Stimulated activated CD8-positive, alpha-beta memory T cell treated with anti-CD3 and anti-CD28 coated beads, Interleukin-12 subunit alpha, Interleukin-12 subunit beta, amount 100 ng/mL, for 4 hours (primary cell): Measurements from ENCODE around the gene ATRNL1.

Experiments
- DNase-seq: peaks from one replicate; pipeline ENCODE4 v3.0.0-alpha.2; 2020; ENCODE audit warnings: low read depth

The ATRNL1 gene

DNA sequence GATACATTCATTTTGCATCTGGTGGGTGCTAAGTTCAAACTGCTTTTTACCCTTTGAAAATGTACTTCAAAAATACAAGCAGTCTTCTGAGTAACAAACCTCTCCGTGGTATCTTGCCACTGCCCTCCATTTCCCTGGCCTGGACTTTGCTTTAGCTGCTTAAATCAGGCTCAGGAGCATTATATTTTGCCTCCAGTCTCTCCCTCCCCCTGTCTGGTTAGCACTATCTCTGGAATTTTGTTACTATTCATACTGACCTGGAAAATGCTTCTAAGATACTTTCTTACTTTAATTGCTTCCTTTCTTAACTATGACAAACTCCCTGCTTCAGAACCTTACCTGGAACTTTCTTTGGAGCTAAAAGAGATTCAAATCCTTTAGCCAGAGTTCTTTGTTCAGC is 810.0 kb downstream of the ATRNL1 start:
- DNase-seq = no peak

DNA sequence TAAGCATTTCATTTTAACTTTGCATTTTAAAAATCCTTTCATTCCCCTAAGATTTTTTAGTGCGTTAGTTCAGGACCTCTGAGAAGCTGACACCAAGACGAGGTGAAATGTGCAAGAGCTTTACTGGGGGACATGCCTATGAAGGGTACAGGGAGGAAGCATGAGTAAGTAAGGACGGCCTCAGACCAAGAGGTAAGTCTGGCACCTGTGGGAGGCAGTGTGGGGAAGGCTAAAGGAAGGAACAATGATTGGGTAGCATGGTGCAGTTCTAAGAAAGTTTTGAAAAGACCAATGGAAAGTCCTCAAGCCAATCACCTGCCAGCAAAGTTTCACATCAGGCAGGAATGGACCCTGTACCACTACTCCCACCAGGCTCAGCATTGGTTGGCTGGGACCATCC is 810.7 kb downstream of the ATRNL1 start:
- no peak for DNase-seq

DNA sequence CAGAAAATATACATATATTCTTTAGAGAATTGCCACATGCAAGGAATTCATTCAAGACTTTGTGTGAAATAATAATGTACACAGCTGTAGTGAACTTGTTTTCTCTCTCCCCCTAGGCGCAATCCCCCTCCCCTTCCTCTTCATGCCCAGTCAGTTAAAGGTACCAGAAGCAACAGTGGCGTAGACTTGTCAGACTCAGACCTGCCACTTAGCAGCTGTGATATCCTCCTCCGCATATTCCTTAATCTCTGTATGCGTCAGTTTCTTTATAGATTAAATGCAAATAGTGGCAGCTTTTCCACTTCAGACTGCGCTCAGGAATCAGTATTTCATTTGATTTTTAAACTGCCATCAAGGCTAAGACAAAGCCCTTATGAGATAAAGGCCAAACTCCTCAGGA is 815.9 kb downstream of the ATRNL1 start:
- no peak for DNase-seq

- no peak for DNase-seq
Measured at GRCh38 chr10:115909962-115910731, 817.0 kb downstream of the ATRNL1 start.

GRCh38 chr10:115914475-115914874 is 821.3 kb downstream of the ATRNL1 start:
- no peak for DNase-seq

DNA sequence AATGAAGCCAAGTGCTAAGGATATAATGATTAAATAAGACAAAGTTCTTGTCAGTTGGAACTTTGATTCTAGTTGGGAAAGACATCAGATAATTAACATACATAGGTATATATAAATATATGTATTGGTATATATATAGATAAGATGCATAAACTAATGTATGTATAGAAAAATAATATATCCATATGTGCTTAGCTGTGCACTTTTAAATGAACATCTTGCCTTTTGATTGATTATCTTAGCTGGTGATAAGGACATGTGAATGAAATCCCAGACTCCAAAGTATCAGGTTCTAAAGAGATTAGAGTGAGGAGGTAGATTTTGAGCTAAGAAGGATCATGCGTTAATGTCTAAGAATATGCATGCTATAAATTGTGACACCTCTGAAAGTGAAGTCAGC is 822.3 kb downstream of the ATRNL1 start:
- DNase-seq = no peak

DNA sequence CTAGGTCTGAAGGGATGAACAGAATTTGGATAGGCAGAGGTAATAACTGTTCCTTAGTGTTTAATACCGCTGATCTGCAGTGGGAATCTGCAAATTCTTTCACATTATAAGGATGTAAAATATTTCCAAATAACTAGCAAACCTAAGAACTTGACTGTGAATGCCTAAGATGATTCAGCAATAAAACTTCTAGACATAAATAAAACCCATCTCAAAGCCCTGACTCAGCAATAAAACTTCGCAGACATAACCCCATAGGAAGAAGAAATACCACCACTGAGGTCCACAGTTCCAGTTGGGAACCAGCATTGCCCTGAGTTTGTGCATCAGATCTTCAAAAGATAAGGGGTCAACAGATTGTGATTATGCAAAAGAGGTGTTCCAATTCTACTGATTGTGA is 825.6 kb downstream of the ATRNL1 start:
- no peak for DNase-seq

DNA sequence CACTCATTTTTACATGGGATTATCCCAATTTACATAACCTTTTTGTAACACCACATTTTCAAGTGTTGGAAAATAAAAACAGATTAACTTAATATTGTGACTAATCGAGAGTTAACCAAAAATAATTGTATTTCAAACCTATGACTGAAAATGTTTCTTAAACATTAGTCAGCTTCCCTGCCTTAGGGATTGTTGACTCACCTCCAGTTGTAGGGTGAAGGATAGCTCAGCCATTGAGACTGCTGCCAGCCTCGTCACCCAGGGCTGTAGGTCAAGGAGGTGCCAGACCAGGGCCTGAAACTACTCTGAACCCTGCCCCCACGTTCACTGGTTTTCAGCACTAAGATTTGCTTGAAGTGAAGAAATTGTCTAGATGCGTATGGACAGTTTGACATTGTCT is 828.6 kb downstream of the ATRNL1 start:
- DNase-seq = no peak

GRCh38 chr10:115931309-115931708 is 838.1 kb downstream of the ATRNL1 start:
- DNase-seq = no peak

GRCh38 chr10:115932099-115932498 is 838.9 kb downstream of the ATRNL1 start:
- DNase-seq = no peak

- no peak for DNase-seq
Measured at GRCh38 chr10:115933098-115933497, 839.9 kb downstream of the ATRNL1 start.

DNA sequence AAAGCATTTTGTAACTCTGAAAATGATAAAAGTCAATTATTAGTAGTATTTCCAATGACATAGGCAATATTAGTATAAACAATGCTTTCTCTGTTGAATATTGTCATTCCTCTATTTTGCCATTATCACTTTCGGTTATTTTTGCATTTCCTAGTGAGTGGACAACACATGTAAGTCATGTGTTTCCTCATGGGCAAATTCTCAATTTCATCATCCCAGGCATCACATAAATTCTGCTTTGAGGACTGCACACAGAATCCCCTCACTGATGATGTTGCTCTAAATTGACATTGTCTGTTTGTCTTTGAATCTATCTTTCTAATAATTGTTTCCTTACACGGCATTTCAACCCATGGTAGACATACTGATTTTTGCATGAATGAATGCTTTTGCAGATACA is 842.6 kb downstream of the ATRNL1 start:
- DNase-seq = no peak

GRCh38 chr10:115936926-115937767 is 844.0 kb downstream of the ATRNL1 start:
- DNase-seq = no peak

DNA sequence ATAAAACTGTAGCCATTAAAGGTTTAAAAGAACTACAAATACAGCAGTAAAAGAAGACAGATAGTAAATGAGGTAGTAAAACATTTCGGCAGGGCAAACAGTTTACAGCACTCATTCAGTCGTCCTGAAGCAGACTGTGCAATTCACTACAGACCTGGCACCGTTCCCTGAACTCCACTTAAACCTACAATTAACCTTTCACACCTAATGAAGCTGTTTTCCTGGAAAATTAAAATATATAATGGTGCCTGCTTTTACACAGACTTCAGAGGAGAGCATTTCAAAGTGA is 844.5 kb downstream of the ATRNL1 start:
- DNase-seq = no peak

- DNase-seq = no peak
Measured at GRCh38 chr10:115939101-115939854, 846.1 kb downstream of the ATRNL1 start.

DNA sequence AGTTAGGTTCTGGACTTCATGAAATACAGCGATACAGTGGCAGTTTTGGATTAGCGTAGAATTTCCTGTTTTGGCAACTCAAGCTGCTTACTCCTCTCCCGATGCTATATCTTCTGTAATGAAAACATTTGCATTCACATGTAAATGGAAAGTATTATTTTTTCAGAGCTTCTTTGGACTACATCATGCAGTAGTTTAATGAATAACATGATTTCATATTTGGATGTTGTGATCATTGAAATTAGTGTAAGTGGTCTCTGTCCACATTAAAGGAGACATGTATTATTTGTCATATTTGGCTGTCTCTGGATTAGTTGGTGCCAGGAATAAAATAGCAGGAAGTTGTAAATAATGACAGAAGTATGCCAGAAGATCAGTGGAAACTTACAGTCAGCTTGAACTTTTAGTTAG is 848.2 kb downstream of the ATRNL1 start:
- DNase-seq = no peak

DNA sequence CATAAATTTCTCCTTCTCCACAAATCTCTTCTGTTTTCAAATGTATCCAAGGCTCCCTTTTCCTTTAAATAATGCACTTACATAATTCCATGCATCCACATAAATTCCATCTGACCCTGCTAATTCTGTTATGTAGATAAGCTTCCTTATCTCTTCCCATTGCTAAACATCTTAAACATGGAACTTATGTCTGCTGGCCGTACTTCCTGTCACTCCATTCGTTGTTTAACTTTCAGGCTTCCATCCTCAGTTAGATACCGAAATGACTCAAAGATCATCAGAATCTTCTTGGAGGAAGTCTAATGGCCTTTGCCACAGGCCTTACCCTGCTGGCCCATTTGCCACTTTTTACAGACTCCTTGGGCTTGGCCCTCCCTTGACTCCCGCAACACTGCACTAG is 848.9 kb downstream of the ATRNL1 start:
- DNase-seq = no peak

GRCh38 chr10:115944538-115944937 is 851.4 kb downstream of the ATRNL1 start:
- no peak for DNase-seq

DNA sequence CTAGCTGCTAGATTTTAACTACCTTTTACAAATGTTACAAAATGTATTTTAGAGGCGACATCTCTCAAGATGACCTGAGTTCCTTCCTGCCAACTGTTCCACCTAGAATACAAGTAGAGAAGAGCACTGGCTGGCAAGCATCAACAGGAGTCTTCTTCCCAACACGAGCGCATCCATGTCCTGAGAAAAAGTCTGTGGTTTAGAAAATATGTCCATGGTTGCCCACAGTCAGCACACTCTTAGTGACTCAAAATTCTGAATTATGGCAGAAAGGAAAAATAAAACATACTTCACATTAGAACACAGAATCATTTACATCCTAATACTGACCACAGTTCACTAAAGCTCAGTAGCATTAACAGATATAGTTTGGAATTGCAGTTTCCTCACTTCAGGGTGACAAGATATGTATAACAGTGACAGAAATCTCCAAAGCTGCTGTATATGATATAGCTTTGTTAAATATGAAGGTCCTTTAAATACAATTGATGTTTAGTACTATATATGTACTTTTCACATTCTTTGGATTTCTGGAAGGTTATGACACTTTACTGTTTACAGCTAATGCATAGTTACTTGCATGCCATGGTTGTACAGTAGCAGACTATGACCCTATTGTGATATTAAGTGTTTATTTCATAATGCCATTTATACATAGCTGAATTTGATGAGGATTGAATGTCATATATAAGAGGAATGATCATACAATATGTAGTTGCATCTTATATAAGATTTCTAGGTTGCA is 852.7 kb downstream of the ATRNL1 start:
- DNase-seq = no peak

GRCh38 chr10:115947104-115947503 is 853.9 kb downstream of the ATRNL1 start:
- no peak for DNase-seq

GRCh38 chr10:115948465-115948864 is 855.3 kb downstream of the ATRNL1 start:
- no peak for DNase-seq

- no peak for DNase-seq
Measured at GRCh38 chr10:115949282-115949844, 856.2 kb downstream of the ATRNL1 start.
